Endothelial cell of umbilical vein (primary cell): ENCODE results near the gene TMEM164.

Source experiments
- CTCF ChIP-seq, 2 donors: IDR thresholded peaks; 1 replicate in 1 of 2; 2 replicates in 1 of 2; pipeline ENCODE4 v1.5.1; 2011; ENCODE audit warnings: low read length in 2 of 2, mild to moderate bottlenecking in 2 of 2, moderate library complexity in 2 of 2, control low read depth in 1 of 2, inconsistent platforms in 1 of 2, low read depth in 1 of 2; ENCODE audit not compliant: insufficient read depth in 1 of 2; ENCODE audit errors: extremely low read depth in 1 of 2
- EZH2 ChIP-seq: IDR thresholded peaks from 2 replicates; pipeline ENCODE4 v1.6.1; 2012; ENCODE audit warnings: borderline replicate concordance, low read depth, mild to moderate bottlenecking, moderate library complexity, low read length, inconsistent platforms; ENCODE audit not compliant: severe bottlenecking
- FOS ChIP-seq: IDR thresholded peaks from 2 replicates; pipeline ENCODE4 v1.6.1; 2011; ENCODE audit warnings: mild to moderate bottlenecking, low read length, moderate library complexity, borderline replicate concordance; ENCODE audit not compliant: insufficient read depth
- POLR2A ChIP-seq: IDR thresholded peaks from 2 replicates; pipeline ENCODE4 v1.6.1; 2012; ENCODE audit warnings: low read depth, mild to moderate bottlenecking, control low read depth, low read length
- POLR2AphosphoS5 ChIP-seq: IDR thresholded peaks from 2 replicates; pipeline ENCODE4 v1.6.1; 2012; ENCODE audit warnings: low read depth, mild to moderate bottlenecking, control low read depth, low read length, moderate library complexity; ENCODE audit not compliant: insufficient read depth

- no peak for TF ChIP-seq CTCF (IDR thresholded peaks at IDR 0.05; ENCODE audit: extremely low read depth in 1 of 2, insufficient read depth in 1 of 2, low read depth in 1 of 2, low read length in 2 of 2)
- TF ChIP-seq POLR2AphosphoS5: no peak
- no peak for TF ChIP-seq POLR2A
- TF ChIP-seq EZH2: no peak
- TF ChIP-seq FOS: no peak
Observed at GRCh38 chrX:110153896-110154295, 151.0 kb downstream of the TMEM164 start.
